DOHH2 (cell line): ENCODE results near the gene ST7.

Experiments used
- H3F3A ChIP-seq: fragments of 200-600 bp; sonication (generic), shearing (Covaris generic); 2 replicates; pipeline ENCODE4 v1.6.0; 2016; ENCODE audit warnings: antibody characterized with exemption, mild to moderate bottlenecking; ENCODE audit not compliant: control insufficient read depth, insufficient read depth
- H3K27ac ChIP-seq: fragments of 200-600 bp; sonication (generic); 2 replicates; pipeline ENCODE4 v1.5.1; 2014; ENCODE audit warnings: low read depth, mild to moderate bottlenecking, low read length, moderate library complexity
- H3K27me3 ChIP-seq: fragments of 200-600 bp; sonication (generic); 2 replicates; pipeline ENCODE4 v1.6.1; 2014; ENCODE audit warnings: mild to moderate bottlenecking, low read length, mixed read lengths; ENCODE audit not compliant: control insufficient read depth
- H3K36me3 ChIP-seq: fragments of 200-600 bp; sonication (generic); 2 replicates; pipeline ENCODE4 v1.6.1; 2014; ENCODE audit warnings: mild to moderate bottlenecking, low read length, moderate library complexity, mixed read lengths; ENCODE audit not compliant: control insufficient read depth
- H3K4me1 ChIP-seq: fragments of 200-600 bp; sonication (generic); 2 replicates; pipeline ENCODE4 v1.6.1; 2014; ENCODE audit warnings: mild to moderate bottlenecking, low read length, mixed read lengths; ENCODE audit not compliant: control insufficient read depth
- H3K4me2 ChIP-seq: fragments of 200-600 bp; sonication (generic); 2 replicates; pipeline ENCODE4 v1.6.0; 2014; ENCODE audit warnings: mild to moderate bottlenecking, low read length, moderate library complexity
- H3K4me3 ChIP-seq: fragments of 200-600 bp; sonication (generic); 2 replicates; pipeline ENCODE4 v1.5.1; 2014; ENCODE audit warnings: mild to moderate bottlenecking, low read length, mixed read lengths
- H3K79me2 ChIP-seq: fragments of 200-600 bp; sonication (generic); 2 replicates; pipeline ENCODE4 v1.6.1; 2014; ENCODE audit warnings: mild to moderate bottlenecking, low read length, mixed read lengths; ENCODE audit not compliant: control insufficient read depth
- H3K9me2 ChIP-seq: fragments of 200-600 bp; sonication (generic); replicated peaks from 2 replicates; pipeline ENCODE4 v1.6.1; 2014; ENCODE audit warnings: mild to moderate bottlenecking, low read length, mixed read lengths; ENCODE audit not compliant: control insufficient read depth
- H3K9me3 ChIP-seq: fragments of 200-600 bp; sonication (generic); 2 replicates; pipeline ENCODE4 v1.6.1; 2014; ENCODE audit warnings: antibody characterized with exemption, low read length, mixed read lengths; ENCODE audit not compliant: control insufficient read depth, insufficient read depth
- H4K20me1 ChIP-seq: fragments of 200-600 bp; sonication (generic); 2 replicates; pipeline ENCODE4 v1.6.0; 2014; ENCODE audit warnings: low read depth, mild to moderate bottlenecking, antibody characterized with exemption, low read length, moderate library complexity; ENCODE audit not compliant: control insufficient read depth, insufficient read depth
- EZH2phosphoT487 ChIP-seq: fragments of 200-600 bp; sonication (generic); IDR thresholded peaks from 2 replicates; pipeline ENCODE4 v1.6.1; 2017; ENCODE audit warnings: borderline replicate concordance, mild to moderate bottlenecking, antibody characterized with exemption, low read length, moderate library complexity, mixed read lengths
- TF ChIP-seq, protein P1 (sequence below): fragments of 200-600 bp; sonication (generic); IDR thresholded peaks from one replicate; pipeline ENCODE4 v1.5.1; 2014; ENCODE audit warnings: antibody characterized with exemption, mild to moderate bottlenecking, low read depth, low read length; ENCODE audit not compliant: poor library complexity, severe bottlenecking

Gene ST7

GRCh38 chr7:117217106-117218035, 264.1 kb downstream of the ST7 start:
- Histone ChIP-seq H3K4me2 (no peak overlapping the region), H4K20me1 (no peaks in the 10 kb centered on the region), H3K4me3 (no peak overlapping the region), H3K9me2 (no peaks in the 10 kb centered on the region), H3K27ac (no peak overlapping the region), H3F3A (no peaks in the 10 kb centered on the region), H3K79me2 (no peaks in the 10 kb centered on the region), H3K9me3 (no peaks in the 10 kb centered on the region), H3K36me3 (no peaks in the 10 kb centered on the region), H3K4me1 (no peaks in the 10 kb centered on the region), H3K27me3 (no peaks in the 10 kb centered on the region)
- TF ChIP-seq, protein P1, sequence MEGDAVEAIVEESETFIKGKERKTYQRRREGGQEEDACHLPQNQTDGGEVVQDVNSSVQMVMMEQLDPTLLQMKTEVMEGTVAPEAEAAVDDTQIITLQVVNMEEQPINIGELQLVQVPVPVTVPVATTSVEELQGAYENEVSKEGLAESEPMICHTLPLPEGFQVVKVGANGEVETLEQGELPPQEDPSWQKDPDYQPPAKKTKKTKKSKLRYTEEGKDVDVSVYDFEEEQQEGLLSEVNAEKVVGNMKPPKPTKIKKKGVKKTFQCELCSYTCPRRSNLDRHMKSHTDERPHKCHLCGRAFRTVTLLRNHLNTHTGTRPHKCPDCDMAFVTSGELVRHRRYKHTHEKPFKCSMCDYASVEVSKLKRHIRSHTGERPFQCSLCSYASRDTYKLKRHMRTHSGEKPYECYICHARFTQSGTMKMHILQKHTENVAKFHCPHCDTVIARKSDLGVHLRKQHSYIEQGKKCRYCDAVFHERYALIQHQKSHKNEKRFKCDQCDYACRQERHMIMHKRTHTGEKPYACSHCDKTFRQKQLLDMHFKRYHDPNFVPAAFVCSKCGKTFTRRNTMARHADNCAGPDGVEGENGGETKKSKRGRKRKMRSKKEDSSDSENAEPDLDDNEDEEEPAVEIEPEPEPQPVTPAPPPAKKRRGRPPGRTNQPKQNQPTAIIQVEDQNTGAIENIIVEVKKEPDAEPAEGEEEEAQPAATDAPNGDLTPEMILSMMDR: no peak
- TF ChIP-seq EZH2phosphoT487: no peak

DNA sequence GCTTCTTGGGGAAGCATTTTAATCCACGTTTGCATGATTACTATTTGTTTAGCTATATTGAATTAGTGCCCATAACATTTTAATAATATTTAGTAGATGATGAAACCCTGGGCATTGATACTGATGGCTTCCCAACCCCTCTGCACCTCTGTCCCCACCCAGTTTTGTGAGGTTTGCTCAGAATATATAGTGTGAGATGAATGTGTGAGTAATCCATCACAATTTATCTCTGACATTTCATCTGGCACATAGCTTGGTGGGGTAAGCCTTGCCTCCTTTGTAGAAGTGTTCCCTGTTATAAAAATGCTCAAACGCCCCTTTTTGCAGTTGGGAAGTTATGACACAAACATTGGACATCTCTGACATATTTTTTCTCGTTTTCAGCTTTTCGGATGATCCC, 265.4 kb downstream of the ST7 start:
- Histone ChIP-seq H3K4me1 (no peaks in the 10 kb centered on the region), H3K27me3 (no peaks in the 10 kb centered on the region), H3K9me2 (no peaks in the 10 kb centered on the region), H3K9me3 (no peaks in the 10 kb centered on the region), H3F3A (no peaks in the 10 kb centered on the region), H3K36me3 (no peaks in the 10 kb centered on the region), H3K27ac (no peak overlapping the region), H3K4me3 (no peak overlapping the region), H4K20me1 (no peaks in the 10 kb centered on the region), H3K79me2 (no peaks in the 10 kb centered on the region), H3K4me2 (no peak overlapping the region)
- TF ChIP-seq EZH2phosphoT487: no peak
- TF ChIP-seq, protein P1: no peak

- H3K9me2 ChIP-seq: no peaks in the 10 kb centered on the region
- no peaks in the 10 kb centered on the region for H3K79me2 ChIP-seq
- H3K27me3 ChIP-seq: no peaks in the 10 kb centered on the region
- no peak overlapping the region for H3K27ac ChIP-seq
- H3K4me3 ChIP-seq: no peak overlapping the region
- H3F3A ChIP-seq: no peaks in the 10 kb centered on the region
- no peak for TF ChIP-seq EZH2phosphoT487
- TF ChIP-seq, protein P1: no peak
- no peak overlapping the region for H3K4me2 ChIP-seq
- no peaks in the 10 kb centered on the region for H3K36me3 ChIP-seq
- no peaks in the 10 kb centered on the region for H3K9me3 ChIP-seq
- H4K20me1 ChIP-seq: no peaks in the 10 kb centered on the region
- H3K4me1 ChIP-seq: no peaks in the 10 kb centered on the region
Measured at GRCh38 chr7:117219485-117219884, 266.2 kb downstream of the ST7 start.
